HL-60 (cell line): ENCODE results near the gene INPP5K.
"Not testable (repeated sequence)": the region's sequence is repeated elsewhere in the genome, so short reads cannot be mapped to it uniquely, and the experiment has no call there.

Experiments
- DNase-seq, 2 experiments: peaks; one replicate each; pipeline ENCODE4 v3.0.0-alpha.2; 2010 to 2020; ENCODE audit warnings: low read depth in 1 of 2, low spot score in 1 of 2
- H3K27ac ChIP-seq: fragments of 250-450 bp; sonication (Bioruptor Pico); replicated peaks from 2 replicates; pipeline ENCODE4 v1.5.1; 2020; ENCODE audit warnings: mild to moderate bottlenecking, moderate library complexity
- H3K27me3 ChIP-seq: fragments of 250-450 bp; sonication (Bioruptor Pico); 2 replicates; pipeline ENCODE4 v1.5.1; 2021; ENCODE audit warnings: mild to moderate bottlenecking, moderate library complexity; ENCODE audit not compliant: insufficient read depth, poor library complexity, severe bottlenecking
- H3K4me3 ChIP-seq: replicated peaks from 2 replicates; pipeline ENCODE4 v1.5.1; 2011; ENCODE audit warnings: mild to moderate bottlenecking, control low read depth, low read length; ENCODE audit not compliant: insufficient read depth
- GABPA ChIP-seq: IDR thresholded peaks from 2 replicates; pipeline ENCODE4 v1.6.1; 2012; ENCODE audit warnings: low read depth
- POLR2AphosphoS5 ChIP-seq: IDR thresholded peaks from 2 replicates; pipeline ENCODE4 v1.6.1; 2012; ENCODE audit warnings: low read depth
- SPI1 ChIP-seq: IDR thresholded peaks from 2 replicates; pipeline ENCODE4 v1.6.1; 2012; ENCODE audit warnings: low read depth, mild to moderate bottlenecking, borderline replicate concordance
- TF ChIP-seq, protein P1 (sequence below): IDR thresholded peaks from one replicate; pipeline ENCODE4 v1.5.1; 2011; ENCODE audit warnings: low read length, control low read depth, inconsistent platforms; ENCODE audit not compliant: insufficient read depth
- TF ChIP-seq, protein P2 (sequence below): IDR thresholded peaks from 2 replicates; pipeline ENCODE4 v1.6.1; 2012; ENCODE audit warnings: low read depth; ENCODE audit not compliant: insufficient replicate concordance

Gene INPP5K

DNA sequence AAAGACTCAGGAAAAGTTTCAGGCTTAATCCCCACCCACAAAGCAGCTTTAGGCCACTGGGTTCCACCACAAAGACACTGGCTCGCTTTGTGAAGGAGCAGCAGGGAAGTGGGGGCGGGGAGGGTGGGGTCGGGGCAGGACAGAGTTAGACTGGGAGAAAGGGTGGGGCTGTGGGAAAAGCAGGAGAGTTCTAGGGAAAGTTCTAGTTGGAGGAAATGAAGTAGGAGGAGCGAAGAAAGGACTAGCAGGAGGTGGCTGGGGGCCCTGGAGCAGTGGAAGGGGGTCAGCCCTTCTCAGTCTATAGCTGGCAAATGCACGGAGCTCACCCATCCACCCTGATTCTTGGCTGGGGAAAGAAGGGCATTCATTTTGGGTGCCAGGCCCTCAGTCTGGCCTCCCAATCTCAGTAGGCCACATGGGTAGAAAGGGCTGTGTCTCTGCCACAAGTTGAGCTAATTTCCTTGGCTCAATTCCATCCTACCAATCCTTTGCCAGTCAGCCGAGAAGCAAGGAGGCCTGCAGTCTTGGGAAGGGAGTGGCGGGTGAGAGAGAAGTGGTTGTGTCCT is 4.6 kb downstream of the INPP5K start:
- no peaks in the 10 kb centered on the region for H3K27me3 ChIP-seq
- TF ChIP-seq SPI1 (no peak), GABPA (no peak), POLR2AphosphoS5 (no peak)
- TF ChIP-seq, protein P1, sequence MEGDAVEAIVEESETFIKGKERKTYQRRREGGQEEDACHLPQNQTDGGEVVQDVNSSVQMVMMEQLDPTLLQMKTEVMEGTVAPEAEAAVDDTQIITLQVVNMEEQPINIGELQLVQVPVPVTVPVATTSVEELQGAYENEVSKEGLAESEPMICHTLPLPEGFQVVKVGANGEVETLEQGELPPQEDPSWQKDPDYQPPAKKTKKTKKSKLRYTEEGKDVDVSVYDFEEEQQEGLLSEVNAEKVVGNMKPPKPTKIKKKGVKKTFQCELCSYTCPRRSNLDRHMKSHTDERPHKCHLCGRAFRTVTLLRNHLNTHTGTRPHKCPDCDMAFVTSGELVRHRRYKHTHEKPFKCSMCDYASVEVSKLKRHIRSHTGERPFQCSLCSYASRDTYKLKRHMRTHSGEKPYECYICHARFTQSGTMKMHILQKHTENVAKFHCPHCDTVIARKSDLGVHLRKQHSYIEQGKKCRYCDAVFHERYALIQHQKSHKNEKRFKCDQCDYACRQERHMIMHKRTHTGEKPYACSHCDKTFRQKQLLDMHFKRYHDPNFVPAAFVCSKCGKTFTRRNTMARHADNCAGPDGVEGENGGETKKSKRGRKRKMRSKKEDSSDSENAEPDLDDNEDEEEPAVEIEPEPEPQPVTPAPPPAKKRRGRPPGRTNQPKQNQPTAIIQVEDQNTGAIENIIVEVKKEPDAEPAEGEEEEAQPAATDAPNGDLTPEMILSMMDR, result no peak
- TF ChIP-seq, protein P2, sequence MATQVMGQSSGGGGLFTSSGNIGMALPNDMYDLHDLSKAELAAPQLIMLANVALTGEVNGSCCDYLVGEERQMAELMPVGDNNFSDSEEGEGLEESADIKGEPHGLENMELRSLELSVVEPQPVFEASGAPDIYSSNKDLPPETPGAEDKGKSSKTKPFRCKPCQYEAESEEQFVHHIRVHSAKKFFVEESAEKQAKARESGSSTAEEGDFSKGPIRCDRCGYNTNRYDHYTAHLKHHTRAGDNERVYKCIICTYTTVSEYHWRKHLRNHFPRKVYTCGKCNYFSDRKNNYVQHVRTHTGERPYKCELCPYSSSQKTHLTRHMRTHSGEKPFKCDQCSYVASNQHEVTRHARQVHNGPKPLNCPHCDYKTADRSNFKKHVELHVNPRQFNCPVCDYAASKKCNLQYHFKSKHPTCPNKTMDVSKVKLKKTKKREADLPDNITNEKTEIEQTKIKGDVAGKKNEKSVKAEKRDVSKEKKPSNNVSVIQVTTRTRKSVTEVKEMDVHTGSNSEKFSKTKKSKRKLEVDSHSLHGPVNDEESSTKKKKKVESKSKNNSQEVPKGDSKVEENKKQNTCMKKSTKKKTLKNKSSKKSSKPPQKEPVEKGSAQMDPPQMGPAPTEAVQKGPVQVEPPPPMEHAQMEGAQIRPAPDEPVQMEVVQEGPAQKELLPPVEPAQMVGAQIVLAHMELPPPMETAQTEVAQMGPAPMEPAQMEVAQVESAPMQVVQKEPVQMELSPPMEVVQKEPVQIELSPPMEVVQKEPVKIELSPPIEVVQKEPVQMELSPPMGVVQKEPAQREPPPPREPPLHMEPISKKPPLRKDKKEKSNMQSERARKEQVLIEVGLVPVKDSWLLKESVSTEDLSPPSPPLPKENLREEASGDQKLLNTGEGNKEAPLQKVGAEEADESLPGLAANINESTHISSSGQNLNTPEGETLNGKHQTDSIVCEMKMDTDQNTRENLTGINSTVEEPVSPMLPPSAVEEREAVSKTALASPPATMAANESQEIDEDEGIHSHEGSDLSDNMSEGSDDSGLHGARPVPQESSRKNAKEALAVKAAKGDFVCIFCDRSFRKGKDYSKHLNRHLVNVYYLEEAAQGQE, result no peak
- H3K4me3 ChIP-seq, result no peak overlapping the region
- H3K27ac ChIP-seq, result no peak overlapping the region
- no peak for DNase-seq

DNA sequence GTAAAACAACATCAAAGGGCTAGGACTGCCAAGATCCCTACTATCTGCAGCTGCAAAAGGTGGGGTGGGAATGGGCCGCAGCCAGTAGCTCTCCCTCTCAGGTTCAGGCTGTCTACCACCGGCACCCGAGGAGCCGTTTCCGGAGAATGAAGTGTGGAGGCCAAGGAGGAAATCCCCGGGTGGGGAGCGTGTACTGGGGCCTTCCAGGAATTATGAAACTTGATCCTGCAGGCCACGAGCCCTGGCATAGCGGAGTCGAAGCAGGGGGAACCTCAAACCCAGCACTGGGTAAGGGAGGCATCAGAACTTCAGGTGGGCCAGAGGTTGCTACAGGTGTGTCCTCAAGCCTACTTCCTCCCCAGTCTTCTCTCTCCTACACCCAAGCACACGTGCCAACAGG is 5.1 kb downstream of the INPP5K start:
- H3K27ac ChIP-seq, result no peak overlapping the region
- DNase-seq, result no peak
- no peaks in the 10 kb centered on the region for H3K27me3 ChIP-seq
- H3K4me3 ChIP-seq, result no peak overlapping the region
- TF ChIP-seq, protein P1, result no peak
- TF ChIP-seq, protein P2, result no peak
- no peak for TF ChIP-seq GABPA
- no peak for TF ChIP-seq SPI1
- TF ChIP-seq POLR2AphosphoS5, result no peak

DNA sequence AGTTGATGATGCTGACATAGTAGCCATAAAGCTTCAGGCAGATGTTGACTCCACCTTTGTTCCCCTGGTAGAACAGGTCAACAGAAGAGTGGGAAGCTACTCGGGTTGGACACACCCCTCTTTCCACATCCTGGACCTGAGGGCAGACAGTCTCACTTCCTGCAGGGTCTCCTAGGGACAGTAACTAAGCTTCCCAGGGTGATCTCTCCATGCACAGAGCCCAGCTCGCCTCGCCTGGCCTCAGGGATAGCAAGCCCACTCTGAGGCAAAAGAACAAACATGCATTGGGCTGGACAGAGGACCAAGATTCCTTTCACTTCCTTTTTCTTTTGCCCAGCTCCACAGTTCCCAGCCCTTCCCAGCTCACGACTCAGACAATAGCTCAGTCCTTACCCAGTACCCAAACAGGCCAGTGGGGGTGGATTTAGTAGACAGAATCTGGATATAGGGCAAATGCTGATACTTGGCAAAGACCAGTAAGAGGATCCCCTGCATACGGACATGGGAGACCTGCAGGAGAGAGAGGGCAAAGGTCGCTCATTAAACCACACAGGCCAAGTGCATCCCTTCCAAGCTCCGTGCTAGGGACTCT is 7.0 kb downstream of the INPP5K start:
- Histone ChIP-seq H3K4me3 (no peak overlapping the region), H3K27me3 (no peaks in the 10 kb centered on the region), H3K27ac (no peak overlapping the region)
- TF ChIP-seq POLR2AphosphoS5, result no peak
- no peak for DNase-seq

DNA sequence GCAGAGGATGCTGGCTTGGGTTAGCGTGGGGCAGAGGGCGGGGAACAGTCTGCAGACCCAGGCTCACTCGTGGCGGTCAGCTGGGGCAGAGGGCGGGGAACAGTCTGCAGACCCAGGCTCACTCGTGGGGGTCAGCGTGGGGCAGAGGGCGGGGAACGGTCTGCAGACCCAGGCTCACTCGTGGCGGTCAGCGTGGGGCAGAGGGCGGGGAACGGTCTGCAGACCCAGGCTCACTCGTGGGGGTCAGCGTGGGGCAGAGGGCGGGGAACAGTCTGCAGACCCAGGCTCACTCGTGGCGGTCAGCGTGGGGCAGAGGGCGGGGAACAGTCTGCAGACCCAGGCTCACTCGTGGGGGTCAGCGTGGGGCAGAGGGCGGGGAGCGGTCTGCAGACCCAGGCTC is 7.7 kb downstream of the INPP5K start:
- H3K27ac ChIP-seq, DNase-seq, H3K27me3 ChIP-seq, H3K4me3 ChIP-seq: not testable (repeated sequence)

DNA sequence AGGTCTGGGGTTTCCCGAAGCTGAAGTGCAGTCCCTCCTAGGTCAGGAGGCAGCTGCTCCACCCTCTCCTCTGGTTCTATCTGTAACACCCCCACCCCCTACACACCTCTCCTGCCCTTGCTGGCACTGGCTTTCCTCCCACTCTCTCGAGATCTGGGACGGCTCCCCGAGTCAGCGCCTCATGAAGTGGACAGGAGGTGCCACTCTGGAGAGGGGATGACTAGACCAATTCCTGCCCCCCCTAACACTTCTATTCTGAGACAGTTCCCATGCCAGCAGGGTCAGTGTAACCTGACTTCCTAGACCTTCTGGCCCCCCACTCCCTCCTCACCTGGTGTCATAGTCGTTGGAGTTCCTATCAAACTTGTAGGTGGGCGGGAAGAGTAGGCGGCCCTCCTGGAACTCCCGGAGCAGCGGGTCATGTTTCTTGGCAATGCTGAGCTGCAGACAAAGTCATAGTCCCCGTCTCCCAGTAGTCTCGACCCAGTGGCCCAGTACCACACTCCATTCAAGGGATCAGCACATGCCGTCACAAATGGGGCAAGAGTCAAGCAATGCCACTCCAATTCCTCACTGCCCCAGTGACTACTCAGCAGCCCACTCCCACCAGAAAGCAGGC is 9.7 kb downstream of the INPP5K start:
- DNase-seq, result no peak
- no peak overlapping the region for H3K27ac ChIP-seq
- H3K4me3 ChIP-seq, result no peak overlapping the region
- H3K27me3 ChIP-seq, result no peaks in the 10 kb centered on the region
- TF ChIP-seq POLR2AphosphoS5 (no peak), SPI1 (no peak), GABPA (no peak)
- TF ChIP-seq, protein P1, result no peak
- TF ChIP-seq, protein P2, result no peak
